HG02870 (cell line): ENCODE results near the gene TMEM132D.

Source experiments
- ATAC-seq: cut with Tn5 transposase; IDR thresholded peaks from one replicate; pipeline ENCODE4 v1.9.1; 2021; ENCODE audit warnings: mild to moderate bottlenecking, moderate library complexity; ENCODE audit not compliant: unreplicated experiment

Gene TMEM132D

DNA sequence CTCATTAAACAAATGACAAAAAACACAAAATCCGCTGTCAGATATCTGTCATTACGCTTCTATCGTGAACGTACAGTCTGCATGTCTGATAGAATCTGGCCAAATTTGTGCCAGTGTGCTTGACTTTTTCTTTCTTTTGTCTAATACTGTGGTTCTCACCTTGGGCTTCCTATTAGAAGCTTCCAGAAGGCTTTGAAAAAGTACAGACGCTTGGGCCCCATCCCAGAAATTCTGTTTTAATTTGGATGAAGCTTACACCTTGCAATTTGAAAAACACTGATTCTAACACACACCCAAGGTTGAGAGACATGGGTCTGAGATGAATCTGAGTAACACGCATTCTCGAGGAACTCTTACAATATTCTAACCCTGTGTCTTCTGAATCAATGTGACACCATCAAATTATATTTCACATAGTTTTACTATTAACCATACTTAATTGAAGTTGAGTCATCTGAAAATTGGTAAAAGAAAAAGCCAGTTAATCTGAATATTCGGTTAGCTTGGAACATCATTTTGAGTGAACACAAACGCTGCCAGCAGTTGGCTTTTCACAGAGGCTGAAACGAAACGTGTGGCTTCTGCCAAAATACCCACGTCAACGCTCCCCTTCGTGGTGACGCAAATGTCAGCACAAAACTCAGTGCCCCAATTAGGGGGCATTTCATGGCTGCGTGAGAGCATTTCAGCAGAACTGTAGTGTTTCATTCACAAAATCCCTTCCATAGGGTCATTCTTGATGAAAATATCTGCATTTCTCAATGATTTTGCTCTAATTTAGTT is 420.5 kb downstream of the TMEM132D start:
- ATAC-seq = no peak

DNA sequence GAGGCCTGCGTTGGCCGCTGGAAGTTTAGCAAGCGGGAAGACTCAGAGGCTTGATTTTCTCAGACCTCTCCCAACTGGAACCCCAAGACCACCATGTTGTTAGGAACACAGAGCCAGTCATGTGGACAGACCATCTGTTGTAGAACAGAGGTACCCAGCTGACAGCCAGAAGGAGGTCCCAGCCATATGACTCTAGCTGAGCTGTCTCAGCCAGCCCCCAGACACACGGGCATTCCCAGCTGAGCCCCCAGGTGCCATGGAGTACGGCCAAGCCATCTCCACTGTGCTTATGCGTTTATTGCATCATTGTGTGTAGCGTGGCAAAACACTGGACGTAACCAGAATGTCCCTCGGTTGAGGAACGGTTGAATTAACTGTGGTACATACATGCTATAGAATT is 421.9 kb downstream of the TMEM132D start:
- no peak for ATAC-seq

DNA sequence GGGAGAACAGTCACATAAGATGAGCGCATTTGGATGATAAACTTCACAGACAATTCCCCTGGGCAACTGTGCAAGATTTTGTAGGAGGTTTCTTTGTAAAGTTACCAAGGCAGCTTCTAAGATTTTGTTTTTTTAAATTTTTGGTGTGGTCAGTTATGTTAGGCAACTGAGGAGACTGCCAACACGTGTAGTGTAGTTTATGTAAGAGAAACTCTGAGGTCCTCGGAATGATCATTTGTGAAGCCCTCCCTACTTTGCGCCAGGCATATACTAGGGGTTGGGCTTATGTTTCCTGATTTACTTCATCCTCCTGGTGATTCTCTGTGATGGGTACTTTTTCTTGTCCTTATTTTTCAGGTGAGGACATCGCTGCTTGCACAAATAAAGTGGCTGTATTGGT is 433.6 kb downstream of the TMEM132D start:
- no peak for ATAC-seq

- ATAC-seq = no peak
These were observed 436.1 kb downstream of the TMEM132D start for GRCh38 chr12:129467726-129468125.

DNA sequence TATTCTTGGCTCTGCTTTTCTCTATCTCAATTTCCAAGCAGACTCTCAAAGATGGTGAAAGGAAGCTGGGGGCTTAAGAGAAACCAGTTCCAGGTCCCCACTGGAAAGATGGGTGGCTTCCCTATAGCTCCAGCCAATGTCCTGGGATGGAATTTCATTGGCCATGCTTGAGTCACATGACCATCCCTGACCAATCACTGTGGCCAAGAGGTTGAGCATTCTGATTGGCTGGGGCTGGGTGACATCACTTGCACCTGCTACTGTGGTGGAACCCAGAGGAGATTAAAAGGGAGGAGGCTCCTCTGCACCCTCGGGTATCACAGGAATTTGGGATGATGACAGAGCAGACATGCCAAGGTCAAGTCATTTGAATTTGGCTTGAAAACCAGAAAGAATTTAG is 436.5 kb downstream of the TMEM132D start:
- no peak for ATAC-seq

GRCh38 chr12:129466499-129466898 is 437.3 kb downstream of the TMEM132D start:
- ATAC-seq = no peak

GRCh38 chr12:129459886-129460285 is 443.9 kb downstream of the TMEM132D start:
- ATAC-seq = no peak

- no peak for ATAC-seq
These were observed 457.1 kb downstream of the TMEM132D start for GRCh38 chr12:129446696-129447095.

DNA sequence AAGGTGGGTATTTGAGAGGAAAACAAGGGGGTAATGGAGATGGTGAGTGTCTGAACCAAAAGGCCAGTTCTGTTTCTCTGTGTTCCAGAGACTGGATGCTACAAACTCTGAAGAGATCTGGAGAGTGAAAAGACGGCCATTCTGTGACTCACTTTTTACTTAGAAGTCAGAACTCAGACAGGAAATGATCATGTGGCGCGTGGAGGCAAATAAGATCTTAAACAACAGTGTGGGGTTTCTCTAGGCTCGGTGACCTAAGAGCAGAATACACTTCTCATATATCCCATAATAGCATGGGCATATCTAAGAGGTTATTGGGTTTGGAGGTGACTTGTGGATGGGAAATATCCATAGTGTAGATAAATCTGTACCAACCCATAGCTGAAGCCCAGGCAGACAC is 463.5 kb downstream of the TMEM132D start:
- ATAC-seq = no peak

GRCh38 chr12:129434790-129435189 is 469.0 kb downstream of the TMEM132D start:
- no peak for ATAC-seq

DNA sequence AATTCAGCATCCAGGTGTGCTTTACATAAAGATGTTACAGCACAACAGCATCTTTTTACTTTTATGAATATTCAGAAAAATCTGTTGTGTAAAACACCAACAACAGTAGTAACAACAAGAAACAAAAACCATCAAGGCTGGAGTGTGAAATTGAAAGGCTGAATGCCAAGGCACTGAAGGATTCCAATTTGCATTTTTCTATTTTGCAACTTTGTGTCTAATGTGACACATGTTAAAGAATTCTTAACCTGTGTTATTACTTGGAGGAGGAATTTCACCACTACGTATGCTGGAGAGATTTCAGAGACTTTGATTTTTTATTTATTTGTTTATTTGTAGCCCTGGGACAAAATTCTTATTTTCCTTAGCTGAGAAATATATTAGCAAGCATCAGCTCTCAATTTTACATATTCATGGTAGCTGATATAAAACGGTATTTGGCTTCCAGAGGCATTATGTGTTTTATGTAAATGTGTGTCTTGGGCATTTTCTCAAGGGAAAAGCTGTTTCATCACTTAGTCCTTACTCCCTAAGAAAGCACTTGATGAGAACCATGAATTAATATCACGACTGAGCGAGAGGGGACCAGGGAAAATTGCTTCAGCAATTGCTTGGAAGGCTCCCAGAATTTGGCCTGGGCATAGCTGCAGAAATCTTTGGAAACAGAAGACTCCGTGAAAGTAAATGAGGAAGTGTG is 475.4 kb downstream of the TMEM132D start:
- ATAC-seq = no peak

DNA sequence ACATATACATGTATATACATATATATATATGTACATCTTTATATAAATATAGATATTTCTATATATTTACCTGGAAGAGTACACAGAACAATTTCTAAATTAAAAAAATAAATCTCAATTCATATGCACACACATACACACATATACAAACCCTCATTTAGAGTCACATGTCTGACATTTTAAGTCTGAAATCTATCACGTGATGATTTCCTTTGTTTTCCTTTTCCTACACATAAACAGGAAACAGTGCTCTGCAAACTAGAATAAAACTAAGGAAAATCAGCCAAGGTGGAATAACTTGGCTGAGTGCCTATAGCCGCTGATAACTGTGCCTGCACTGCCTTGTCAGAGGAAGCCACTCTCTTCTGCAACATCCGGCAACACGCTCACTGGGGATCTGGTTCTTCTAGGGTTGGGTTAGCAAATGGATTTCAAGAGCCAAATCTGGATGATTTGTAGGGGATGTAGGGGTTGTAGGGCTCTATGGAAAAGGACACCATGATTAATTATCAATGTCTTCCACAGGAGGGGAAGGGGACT is 480.7 kb downstream of the TMEM132D start:
- no peak for ATAC-seq

DNA sequence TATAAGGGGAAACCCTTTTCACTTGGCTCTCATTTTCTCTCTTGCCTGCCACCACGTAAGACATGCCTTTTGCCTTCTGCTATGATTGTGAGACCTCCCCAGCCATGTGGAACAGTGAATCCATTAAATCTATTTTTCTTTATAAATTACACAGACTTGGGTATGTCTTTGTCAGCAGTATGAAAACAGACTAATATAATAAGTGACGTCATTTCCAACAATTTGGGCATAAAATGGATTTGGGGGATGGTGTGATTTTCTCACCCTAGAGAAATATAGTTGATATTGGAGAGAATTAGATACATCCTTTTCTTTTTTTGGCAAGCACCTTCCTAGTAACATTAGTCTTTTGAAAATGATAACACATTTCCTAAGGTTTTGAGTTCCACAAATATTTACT is 490.5 kb downstream of the TMEM132D start:
- no peak for ATAC-seq

DNA sequence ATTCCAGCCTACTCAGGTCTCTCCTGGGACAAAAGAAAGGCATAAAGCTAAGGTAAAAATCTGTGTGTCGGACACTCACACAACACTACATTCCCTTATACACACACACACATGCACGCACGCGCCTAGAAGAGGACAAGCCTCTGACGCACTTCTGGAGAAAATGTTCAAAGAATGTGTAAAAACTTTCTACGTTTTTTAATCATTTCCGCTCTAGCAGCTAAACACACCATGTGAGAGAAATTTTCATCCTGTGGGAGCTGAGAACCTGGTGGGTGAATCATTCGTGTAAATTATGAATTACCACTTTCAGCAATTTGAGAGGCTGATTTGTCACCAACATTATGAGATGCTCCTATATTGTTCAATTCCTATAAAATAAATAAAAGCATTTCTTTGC is 494.5 kb downstream of the TMEM132D start:
- no peak for ATAC-seq

DNA sequence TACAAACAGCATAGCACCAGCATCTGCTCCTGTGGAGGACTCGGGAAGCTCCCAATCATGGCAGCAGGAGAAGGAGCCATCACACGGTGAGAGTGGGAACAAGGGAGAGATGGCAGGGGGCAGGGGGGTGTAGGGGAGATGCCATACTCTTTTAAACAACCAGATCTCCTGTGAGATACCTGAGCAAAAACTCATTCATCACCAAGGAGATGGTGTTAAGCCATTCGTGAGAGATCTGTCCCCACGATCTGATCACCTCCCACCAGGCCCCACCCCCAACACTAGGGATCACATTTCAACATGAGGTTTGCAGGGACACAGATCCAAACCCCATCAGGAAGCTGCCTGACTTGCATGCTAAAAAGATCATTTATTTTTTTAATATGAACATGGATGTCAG is 499.3 kb downstream of the TMEM132D start:
- no peak for ATAC-seq

DNA sequence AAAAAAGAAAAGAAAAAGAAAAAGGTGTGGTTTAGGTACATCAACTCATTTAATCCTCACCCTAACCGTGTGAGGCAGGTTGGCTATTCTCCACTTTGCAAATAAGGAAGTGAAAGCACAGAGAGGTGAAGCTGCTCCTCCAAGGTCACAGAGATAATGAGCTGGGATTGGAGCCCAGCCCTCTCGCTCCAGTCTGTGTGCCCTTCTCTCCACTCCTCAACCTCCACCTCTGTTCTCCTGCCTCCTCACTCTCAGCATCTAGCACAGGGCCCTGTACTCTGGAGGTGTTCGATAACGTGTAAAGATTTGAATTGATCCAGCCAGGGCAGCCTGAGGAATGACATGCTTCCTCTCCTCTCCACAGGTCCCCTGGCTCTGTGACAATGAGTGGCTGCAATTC is 502.3 kb downstream of the TMEM132D start:
- ATAC-seq = no peak

DNA sequence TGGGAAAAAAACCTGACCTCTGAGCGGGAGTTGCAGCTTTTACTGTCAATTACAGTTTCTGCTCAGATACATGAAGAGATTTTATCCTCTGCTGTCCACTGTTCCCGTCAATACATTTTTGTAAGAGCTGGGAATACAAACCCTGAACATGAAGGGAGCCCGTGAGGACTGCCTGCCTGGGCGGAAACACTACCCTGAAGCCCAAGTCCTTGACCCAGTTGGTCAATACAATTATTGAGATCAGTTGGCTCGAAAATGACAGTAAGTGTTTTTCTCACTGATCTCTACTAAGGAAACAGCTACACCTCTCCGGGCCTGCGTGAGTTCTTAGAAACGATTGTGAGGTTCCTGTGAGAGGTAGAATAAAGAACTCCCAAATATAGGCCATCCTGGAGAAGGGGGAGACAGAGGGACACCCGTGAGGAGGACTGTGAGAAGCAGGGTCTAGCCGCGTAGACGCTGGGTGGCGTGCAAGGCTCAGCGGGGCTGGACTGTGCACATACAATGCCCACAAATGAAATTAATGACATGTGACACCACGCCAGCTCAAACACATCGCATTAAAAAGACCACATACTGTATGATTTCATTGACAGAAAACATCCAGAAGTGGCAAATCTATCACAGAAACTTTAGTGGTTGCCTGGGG is 509.5 kb downstream of the TMEM132D start:
- no peak for ATAC-seq

GRCh38 chr12:129393357-129393937 is 510.4 kb downstream of the TMEM132D start:
- no peak for ATAC-seq

DNA sequence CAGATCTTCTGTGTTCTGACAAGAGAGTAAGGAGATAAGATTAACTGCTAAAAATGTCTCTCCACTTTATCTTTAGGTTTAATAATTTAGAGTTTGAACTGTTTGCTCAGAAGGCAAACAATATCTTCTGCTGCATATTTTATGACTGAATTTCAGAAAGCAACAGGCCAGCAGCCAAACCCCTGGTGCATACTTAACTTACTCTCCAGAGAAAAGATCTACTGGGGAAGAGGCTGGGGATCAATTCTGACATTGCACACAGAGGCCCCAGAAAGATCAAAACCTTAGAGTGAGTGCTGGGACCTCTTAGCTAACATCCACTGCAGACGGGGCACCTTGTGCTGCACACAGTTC is 518.2 kb downstream of the TMEM132D start:
- ATAC-seq = no peak

DNA sequence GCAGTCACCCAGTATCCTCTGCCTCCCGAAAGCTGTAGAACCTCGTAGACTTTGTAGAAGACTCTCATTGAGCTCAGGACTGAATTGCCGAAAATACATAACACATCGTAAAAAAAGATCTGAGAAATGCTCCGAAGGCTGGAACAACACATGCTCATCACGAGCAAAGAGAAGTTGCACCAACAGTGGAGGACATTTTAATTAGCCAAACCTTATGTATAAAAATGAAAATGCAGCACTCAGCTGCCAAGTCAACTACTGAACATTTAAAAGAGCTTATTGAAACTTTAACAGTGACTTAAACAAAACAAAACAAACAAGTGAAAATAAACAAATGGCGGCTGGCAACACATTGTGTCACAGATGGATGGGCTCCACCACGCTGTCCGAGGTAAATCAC is 519.9 kb downstream of the TMEM132D start:
- ATAC-seq = no peak

- ATAC-seq = no peak
These were observed 522.1 kb downstream of the TMEM132D start for GRCh38 chr12:129381715-129382114.
